GM12878 (cell line): ENCODE results near the gene GABBR2. TPM values are rescaled to one million over a fixed set of nuclear protein-coding genes. Genes with fewer than 3 reads are reported as not detected.
"Not testable (repeated sequence)": the region's sequence is repeated elsewhere in the genome, so short reads cannot be mapped to it uniquely, and the experiment has no call there.

Experiments used
- ATAC-seq: fragments of 200-7000 bp; cut with Tn5 transposase; 3 replicates; pipeline ENCODE4 v1.9.1; 2020; ENCODE audit warnings: mild to moderate bottlenecking, moderate library complexity
- BruUV-seq: library from RNA; stranded (reverse); fragments of 400-500 nt; replicated peaks from 2 replicates; lab custom pipeline; 2021; lab: Mats Ljungman, UMichigan
- CTCF ChIA-PET: fragments of 300-600 bp; sonication (Branson Sonifier 250); formaldehyde crosslinking; extraction: SDS; loops from one replicate; lab custom pipeline; 2021; ENCODE audit warnings: inconsistent platforms; lab: Yijun Ruan, JAX
- POLR2A ChIA-PET: fragments of 350-600 bp; formaldehyde crosslinking; extraction: SDS; loops from one replicate; lab custom pipeline; 2021; ENCODE audit warnings: inconsistent platforms; lab: Charles Lee
- RAD21 ChIA-PET: fragments of 300-600 bp; sonication (Branson Sonifier 250); formaldehyde crosslinking; loops from one replicate; lab custom pipeline; 2023; ENCODE audit warnings: antibody characterized with exemption; ENCODE audit not compliant: unreplicated experiment; lab: Charles Lee
- SMC1A ChIA-PET: fragments of 300-600 bp; sonication (Branson Sonifier 250); formaldehyde crosslinking; loops from one replicate; lab custom pipeline; 2023; ENCODE audit not compliant: unreplicated experiment, uncharacterized antibody; lab: Charles Lee
- DNase-seq: peaks from one replicate; pipeline ENCODE4 v3.0.0-alpha.2; 2011; ENCODE audit warnings: low read depth, low spot score
- FAIRE-seq: peaks from 3 replicates; lab custom pipeline; 2011; peaks lifted over from hg19 to GRCh38; lab: Jason Lieb, UNC
- H2AFZ ChIP-seq: 2 replicates; pipeline ENCODE4 v1.6.0; 2011; ENCODE audit warnings: low read depth, low read length, control low read depth; ENCODE audit not compliant: control insufficient read depth
- H3K27ac ChIP-seq: 2 replicates; pipeline ENCODE4 v1.5.1; 2011; ENCODE audit warnings: control low read depth; ENCODE audit not compliant: control insufficient read depth, insufficient read depth
- H3K27me3 ChIP-seq, 2 experiments: replicated peaks in 1 of 2; 2 replicates each; pipeline versions ENCODE4 v1.6.0 to v1.6.1; 2011; ENCODE audit warnings: low read length in 1 of 2; ENCODE audit not compliant: control insufficient read depth in 2 of 2, insufficient read depth in 2 of 2
- H3K36me3 ChIP-seq, 2 experiments: 2 replicates each; pipeline ENCODE4 v1.5.1; 2011; ENCODE audit warnings: low read length in 1 of 2; ENCODE audit not compliant: control insufficient read depth in 2 of 2, insufficient read depth in 2 of 2
- H3K4me1 ChIP-seq: 2 replicates; pipeline ENCODE4 v1.6.1; 2011; ENCODE audit warnings: mild to moderate bottlenecking, low read length, moderate library complexity, mixed read lengths; ENCODE audit not compliant: control insufficient read depth, insufficient read depth
- H3K4me2 ChIP-seq: 2 replicates; pipeline ENCODE4 v1.6.0; 2011; ENCODE audit warnings: control low read depth; ENCODE audit not compliant: control insufficient read depth, insufficient read depth
- H3K4me3 ChIP-seq: fragments of 200-600 bp; sonication (generic); 2 replicates; pipeline ENCODE4 v1.5.1; 2016
- H3K79me2 ChIP-seq: 2 replicates; pipeline ENCODE4 v1.6.0; 2011; ENCODE audit warnings: low read length; ENCODE audit not compliant: control insufficient read depth, insufficient read depth
- H3K9ac ChIP-seq: 2 replicates; pipeline ENCODE4 v1.8.0; 2011; ENCODE audit warnings: low read length, control low read depth, mixed read lengths; ENCODE audit not compliant: control insufficient read depth, insufficient read depth
- H3K9me3 ChIP-seq: replicated peaks from 3 replicates; pipeline ENCODE4 v1.5.1; 2011; ENCODE audit warnings: mild to moderate bottlenecking, low read length; ENCODE audit not compliant: control insufficient read depth, insufficient read depth
- H4K20me1 ChIP-seq: 2 replicates; pipeline ENCODE4 v1.6.0; 2011; ENCODE audit not compliant: control insufficient read depth, insufficient read depth
- CEBPB ChIP-seq, 2 experiments: fragments of 150-350 bp in 1 of 2; IDR thresholded peaks; 2 replicates each; pipeline ENCODE4 v1.6.1; 2012 to 2014; ENCODE audit warnings: low read depth in 2 of 2, low read length in 2 of 2, borderline replicate concordance in 1 of 2, inconsistent platforms in 1 of 2
- FOXM1 ChIP-seq: IDR thresholded peaks from 2 replicates; pipeline ENCODE4 v1.6.1; 2012; ENCODE audit warnings: low read depth, mild to moderate bottlenecking, inconsistent platforms, low read length, moderate library complexity
- JUND ChIP-seq: IDR thresholded peaks from 2 replicates; pipeline ENCODE4 v1.6.1; 2012; ENCODE audit warnings: low read depth, mild to moderate bottlenecking, low read length, improper control_type of control experiment, moderate library complexity
- KDM1A ChIP-seq: fragments of 200-600 bp; sonication (generic); IDR thresholded peaks from 2 replicates; pipeline ENCODE4 v1.6.1; 2016; ENCODE audit warnings: borderline replicate concordance
- LARP7 ChIP-seq: fragments of 450-650 bp; IDR thresholded peaks from 2 replicates; pipeline ENCODE4 v1.6.1; 2017; ENCODE audit warnings: mild to moderate bottlenecking
- NFXL1 ChIP-seq: fragments of 450-650 bp; IDR thresholded peaks from 2 replicates; pipeline ENCODE4 v1.6.1; 2017; ENCODE audit warnings: antibody characterized with exemption, mild to moderate bottlenecking, borderline replicate concordance
- ZNF274 ChIP-seq: IDR thresholded peaks from one replicate; pipeline ENCODE4 v1.8.0; 2011; ENCODE audit not compliant: insufficient read length, insufficient read depth
- WGBS: methylation state at CpG from one replicate; pipeline ENCODE4 v1.1.6; 2016; ENCODE audit warnings: low lambda C conversion rate; ENCODE audit not compliant: insufficient replicate concordance, insufficient coverage; ENCODE audit errors: missing lambda C conversion rate; 5-methylcytosine and 5-hydroxymethylcytosine counted together
- in situ Hi-C: fragments of 300-500 bp; cut with MboI; formaldehyde crosslinking; loops from 9 replicates; pipeline ENCODE4 v1.14.3; 2018; ENCODE audit warnings: mixed read lengths
- intact Hi-C: fragments of 100-400 bp; cut with micrococcal nuclease; formaldehyde crosslinking; loops from one replicate; pipeline ENCODE4 v1.14.2; 2022; ENCODE audit not compliant: unreplicated experiment
- polyA plus RNA-seq, 11 experiments: library from polyadenylated mRNA; depleted of rRNA in 4 of 11; unstranded in 6 of 11; stranded (reverse) in 5 of 11; fragments of >200 nt; fragmentation: Nextera tagmentation in 4 of 11; fragmentation: Illumina TruSeq in 1 of 11; extraction: Ambion mirVana in 4 of 11; extraction: Trizol in 1 of 11; gene quantifications; 1 replicate in 1 of 11; 2 replicates in 10 of 11; pipeline versions ENCODE4 v1.2.1 to v1.2.3, GENCODE V29; 2011 to 2016; ENCODE audit warnings: inconsistent platforms in 2 of 11, missing spikeins in 2 of 11, low read depth in 1 of 11
- total RNA-seq, 4 experiments: library from RNA; depleted of rRNA in 3 of 4; stranded (reverse); fragments of >200 nt in 3 of 4; fragmentation: Illumina TruSeq in 1 of 4; extraction: Trizol in 1 of 4; gene quantifications; 2 replicates each; pipeline versions ENCODE4 v1.2.1 to v1.2.3, GENCODE V29; 2013 to 2021

The GABBR2 gene
- total and polyA plus RNA-seq, 10 of the 15 experiments (the other 5 are each of a cell fraction or from before 2014, with no cell fraction given) = 0.02 to 2.2 (median 0.06) TPM; not detected in 2

DNA sequence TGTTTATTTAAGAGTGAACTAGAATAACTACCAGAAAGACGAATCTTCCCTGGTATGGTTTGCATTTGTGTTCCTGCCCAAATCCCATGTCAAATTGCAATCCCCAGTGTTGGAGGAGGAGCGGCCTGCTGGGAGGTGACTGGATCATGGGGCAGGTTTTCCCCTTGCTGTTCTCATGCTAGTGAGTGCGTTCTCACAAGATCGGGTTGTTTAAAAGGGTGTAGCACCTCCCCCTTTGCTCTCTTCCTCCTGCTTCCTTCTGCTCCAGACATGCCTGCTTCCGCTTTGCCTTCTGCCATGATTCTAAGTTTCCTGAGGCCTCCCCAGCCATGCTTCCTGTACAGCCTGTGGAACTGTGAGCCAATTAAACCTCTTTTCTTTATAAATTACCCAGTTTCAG is 242.9 kb downstream of the GABBR2 start:
- 40% methylated on average over 5 of the region's 5 CpGs for WGBS
- no peak for TF ChIP-seq FOXM1
- no peak for TF ChIP-seq LARP7
- TF ChIP-seq KDM1A = no peak
- TF ChIP-seq ZNF274 = no peak
- no peak for TF ChIP-seq CEBPB (IDR thresholded peaks at IDR 0.05; ENCODE audit: borderline replicate concordance in 1 of 2, low read depth in 2 of 2, low read length in 2 of 2)
- no peak for TF ChIP-seq NFXL1
- TF ChIP-seq JUND = no peak
- FAIRE-seq (no peak), ATAC-seq (no peak), DNase-seq (no peak)
- Histone ChIP-seq H3K27me3 (no peaks in the 10 kb centered on the region), H3K79me2 (no peaks in the 10 kb centered on the region), H2AFZ (no peak overlapping the region), H3K36me3 (no peaks in the 10 kb centered on the region), H3K27ac (no peak overlapping the region), H3K4me2 (no peak overlapping the region), H3K4me1 (no peaks in the 10 kb centered on the region), H3K9ac (no peak overlapping the region), H3K4me3 (no peak overlapping the region), H3K9me3 (no peaks in the 10 kb centered on the region; the same call in 2 of the 3 replicates), H4K20me1 (no peaks in the 10 kb centered on the region)
- intact Hi-C loops (no loop called here), in situ Hi-C loops (no loop called here)
- ChIA-PET RAD21 (no interaction called here), SMC1A (no interaction called here), POLR2A (no interaction called here), CTCF (interaction anchor here (0.5 kb wide), 1 partner anchor 36 kb away, joined by 3 read pairs; no protein-coding TSS in a partner anchor)
- no TSS peak for BruUV-seq

- POLR2A ChIA-PET, H3K9ac ChIP-seq, H3K4me3 ChIP-seq, BruUV-seq, H2AFZ ChIP-seq, RAD21 ChIA-PET, ATAC-seq, SMC1A ChIA-PET, H3K27me3 ChIP-seq, H3K36me3 ChIP-seq, CTCF ChIA-PET, in situ Hi-C loops, H3K79me2 ChIP-seq, H4K20me1 ChIP-seq, H3K27ac ChIP-seq, FAIRE-seq, intact Hi-C loops, H3K4me2 ChIP-seq, DNase-seq, H3K9me3 ChIP-seq, H3K4me1 ChIP-seq: not testable (repeated sequence)
- 75% methylated on average over 29 of the region's 30 CpGs for WGBS
Measured at GRCh38 chr9:98464156-98464690, 244.5 kb downstream of the GABBR2 start.
